Kidney (tissue), 14 donors: ENCODE data around the gene CLDN20. TPM values are rescaled to one million over a fixed set of nuclear protein-coding genes. Genes with fewer than 3 reads are reported as not detected.

ENCODE experiments used
- DNase-seq, 5 donors: peaks; one replicate each; pipeline ENCODE4 v3.0.0-alpha.2; 2013 to 2020
- FAIRE-seq: peaks from 2 replicates; lab custom pipeline; 2012; peaks lifted over from hg19 to GRCh38; lab: Jason Lieb, UNC
- H3K27ac ChIP-seq, 2 donors: one replicate each; pipeline ENCODE4 v1.7.0; 2013; ENCODE audit warnings: low read depth in 2 of 2, low read length in 2 of 2, inconsistent platforms in 1 of 2
- H3K27me3 ChIP-seq: one replicate; pipeline ENCODE4 v1.7.1; 2013; ENCODE audit warnings: low read length, inconsistent platforms; ENCODE audit not compliant: control insufficient read depth, insufficient read depth
- H3K36me3 ChIP-seq, 3 donors: one replicate each; pipeline versions ENCODE4 v1.7.0 to v1.7.1; 2013; ENCODE audit warnings: low read length in 3 of 3, control low read depth in 1 of 3, inconsistent platforms in 1 of 3; ENCODE audit not compliant: insufficient read depth in 3 of 3, control insufficient read depth in 2 of 3
- H3K4me1 ChIP-seq, 3 donors: one replicate each; pipeline versions ENCODE4 v1.7.0 to v1.7.1; 2013; ENCODE audit warnings: low read length in 3 of 3, inconsistent platforms in 1 of 3, low read depth in 1 of 3; ENCODE audit not compliant: control insufficient read depth in 2 of 3, insufficient read depth in 2 of 3
- H3K4me3 ChIP-seq, 3 donors: one replicate each; pipeline versions ENCODE4 v1.7.0 to v1.8.1; 2013; ENCODE audit warnings: low read length in 3 of 3, control low read depth in 1 of 3, inconsistent platforms in 1 of 3
- H3K9ac ChIP-seq, 3 donors: one replicate each; pipeline versions ENCODE4 v1.7.0 to v1.7.1; 2013; ENCODE audit warnings: low read length in 3 of 3, control low read depth in 1 of 3, inconsistent platforms in 1 of 3
- H3K9me3 ChIP-seq, 3 donors: one replicate each; pipeline versions ENCODE4 v1.7.0 to v1.7.1; 2013; ENCODE audit warnings: low read length in 3 of 3, control low read depth in 1 of 3, inconsistent platforms in 1 of 3; ENCODE audit not compliant: control insufficient read depth in 2 of 3, insufficient read depth in 1 of 3
- CTCF ChIP-seq: IDR thresholded peaks from 3 replicates; pipeline ENCODE4 v1.5.1; 2012; ENCODE audit warnings: mild to moderate bottlenecking, moderate library complexity, borderline replicate concordance; ENCODE audit not compliant: insufficient read depth; ENCODE audit errors: extremely low read depth
- intact Hi-C: fragments of 100-400 bp; cut with DNase I; formaldehyde crosslinking; loops from one replicate; pipeline ENCODE4 v1.11.1; 2022
- polyA plus RNA-seq: library from polyadenylated mRNA; stranded (reverse); fragments of 350-450 nt; fragmentation: Illumina TruSeq; extraction: RNeasy Lipid Tissue Mini Kit (QIAGEN cat#74804); gene quantifications from one replicate; pipeline ENCODE4 v1.2.3, GENCODE V29; 2014; ENCODE audit warnings: low read depth, low replicate concordance; ENCODE audit not compliant: insufficient read depth
- total RNA-seq: library from RNA; stranded (reverse); fragmentation: NEBNext Ultra II Directional; extraction: Animal tissue kit (Norgen Biotek cat#: 25700); gene quantifications from one replicate; pipeline ENCODE4 v1.2.1, GENCODE V29; 2021
- donor health status: control.
- donor health status: control.
- donor health status: control.
- donor health status: control.
- donor health status: control.
- donor health status: DM: yes; HTN: yes; CAD: no.
- donor health status: Normal renal cell carcinoma (clear cell type).

CLDN20 gene
- total and polyA plus RNA-seq, 2 donors from 2014 or later: 0.77 TPM; not detected in 1

GRCh38 chr6:155219299-155219698, 44.5 kb upstream of the CLDN20 start:
- Histone ChIP-seq H3K4me1 (no peaks in the 10 kb centered on the region), H3K36me3 (no peaks in the 10 kb centered on the region), H3K27me3 (no peaks in the 10 kb centered on the region), H3K4me3 (no peak overlapping the region), H3K9ac (no peak overlapping the region), H3K27ac (no peak overlapping the region), H3K9me3 (no peaks in the 10 kb centered on the region)
- no peak for DNase-seq
- no peak for TF ChIP-seq CTCF
- intact Hi-C loops: no loop called here
- no peak for FAIRE-seq

- Histone ChIP-seq H3K27ac (no peak overlapping the region), H3K36me3 (no peaks in the 10 kb centered on the region), H3K4me1 (no peaks in the 10 kb centered on the region), H3K27me3 (no peaks in the 10 kb centered on the region), H3K9ac (no peak overlapping the region), H3K4me3 (no peak overlapping the region), H3K9me3 (no peaks in the 10 kb centered on the region)
- intact Hi-C loops: no loop called here
- DNase-seq: no peak
- FAIRE-seq: no peak
- TF ChIP-seq CTCF: no peak
These were observed 43.9 kb upstream of the CLDN20 start for GRCh38 chr6:155219858-155220301.

GRCh38 chr6:155221086-155221485, 42.7 kb upstream of the CLDN20 start:
- H3K36me3 ChIP-seq: no peaks in the 10 kb centered on the region
- no peak overlapping the region for H3K9ac ChIP-seq
- no peaks in the 10 kb centered on the region for H3K9me3 ChIP-seq
- DNase-seq: no peak
- H3K4me3 ChIP-seq: no peak overlapping the region
- no peaks in the 10 kb centered on the region for H3K27me3 ChIP-seq
- FAIRE-seq: no peak
- H3K27ac ChIP-seq: no peak overlapping the region
- TF ChIP-seq CTCF: no peak
- intact Hi-C loops: no loop called here
- H3K4me1 ChIP-seq: no peaks in the 10 kb centered on the region

GRCh38 chr6:155222506-155222905, 41.3 kb upstream of the CLDN20 start:
- H3K4me1 ChIP-seq: no peaks in the 10 kb centered on the region
- H3K36me3 ChIP-seq: no peaks in the 10 kb centered on the region
- no peak overlapping the region for H3K27ac ChIP-seq
- H3K9ac ChIP-seq: no peak overlapping the region
- no peaks in the 10 kb centered on the region for H3K9me3 ChIP-seq
- no peak for TF ChIP-seq CTCF
- H3K27me3 ChIP-seq: no peaks in the 10 kb centered on the region
- DNase-seq (no peak), FAIRE-seq (no peak)
- intact Hi-C loops: no loop called here
- no peak overlapping the region for H3K4me3 ChIP-seq
